ENCODE data around the gene KCND1.

KCND1 gene

DNA sequence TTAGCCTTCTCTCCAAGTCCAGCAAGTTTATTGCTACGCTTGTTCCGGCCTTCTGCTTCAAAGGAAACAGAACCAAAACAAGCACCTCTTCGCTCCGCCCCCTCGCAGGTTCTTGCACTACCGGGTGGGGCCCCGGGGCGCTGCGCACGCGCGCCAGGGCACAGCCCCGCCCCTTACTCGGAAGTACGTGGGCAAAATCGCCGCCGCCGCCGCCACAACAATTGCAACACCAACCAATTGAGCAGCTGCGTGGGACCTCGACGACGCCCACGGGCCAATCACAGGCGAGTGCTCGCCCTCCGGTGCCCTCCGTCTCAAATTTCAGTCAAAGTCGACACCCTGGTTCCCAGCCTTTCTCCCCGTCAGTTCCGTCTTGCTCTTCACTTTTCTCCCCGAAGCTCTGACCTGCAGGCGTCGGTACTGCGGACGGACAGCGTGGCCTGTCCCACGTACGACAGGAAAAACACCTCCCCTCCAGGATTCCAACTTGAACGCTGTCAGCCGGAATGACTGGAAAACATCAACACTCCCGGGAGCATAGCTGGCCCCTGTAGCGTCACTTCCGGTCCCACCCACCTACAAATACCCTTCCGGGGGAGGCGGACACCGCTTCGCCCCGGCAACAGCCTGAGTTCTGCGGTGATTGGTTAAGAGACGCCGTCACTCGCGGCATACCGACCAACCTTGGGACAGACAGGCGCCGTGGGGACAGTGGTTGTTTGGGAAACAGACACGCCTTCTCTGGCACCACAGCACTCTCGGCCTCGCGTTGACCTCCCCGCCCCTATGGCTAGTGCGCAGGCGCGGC lies 13.6 kb downstream of the KCND1 start:
- peak overlapping the region; percentile 86 for H3K9ac ChIP-seq (ENCODE audit: low read depth, low read length)
- H3K9me3 ChIP-seq (ENCODE audit: insufficient read depth, low read depth, low read length), result no peaks in the 10 kb centered on the region
- H3K4me3 ChIP-seq (ENCODE audit: low read length), result peak overlapping the region; percentile 89
- H3K27me3 ChIP-seq (ENCODE audit: insufficient read depth, low read length), result no peaks in the 10 kb centered on the region
- H3K27ac ChIP-seq (ENCODE audit: low read depth, low read length), result peak overlapping the region; percentile 99
- peaks cover 30% of the 10 kb centered on the region for H3K36me3 ChIP-seq (ENCODE audit: insufficient read depth, low read length)
- under 1% methylated on average over 61 of the region's 66 CpGs for whole genome bisulfite sequencing
- H3K4me1 ChIP-seq (ENCODE audit: insufficient read depth, low read length), result no peaks in the 10 kb centered on the region

DNA sequence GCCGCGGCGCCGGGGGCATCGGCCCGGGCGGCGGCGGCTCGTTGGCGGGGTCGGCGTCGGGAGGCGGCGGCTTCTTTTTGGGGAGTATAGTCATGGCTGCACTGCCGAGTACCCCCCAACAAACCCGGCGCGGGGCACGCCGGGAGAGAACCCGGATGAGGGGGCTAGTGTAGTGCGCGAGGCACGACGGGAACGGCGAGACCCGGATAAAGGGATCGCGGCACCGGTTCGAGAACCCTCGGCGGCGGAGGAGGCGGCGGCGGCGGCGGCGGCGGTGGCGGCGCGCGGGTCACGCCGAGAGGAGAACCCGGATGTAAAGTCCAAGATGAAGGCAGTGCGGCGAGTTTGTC lies 14.2 kb downstream of the KCND1 start, which contains the start of gene OTUD5:
Gene OTUD5, minus strand, starts transcription at position 131 of the 350 bp plus-strand sequence. Its CDS starts 37 bp downstream, at position 94.
- H3K9ac ChIP-seq (ENCODE audit: low read depth, low read length), result peak within 1 kb of the TSS; percentile 86
- H3K9me3 ChIP-seq (ENCODE audit: insufficient read depth, low read depth, low read length), result no peaks in the 10 kb centered on the region
- peak within 1 kb of the TSS; percentile 89 for H3K4me3 ChIP-seq (ENCODE audit: low read length)
- H3K4me1 ChIP-seq (ENCODE audit: insufficient read depth, low read length), result no peaks in the 10 kb centered on the region
- H3K27ac ChIP-seq (ENCODE audit: low read depth, low read length), result peak within 1 kb of the TSS; percentile 99
- under 1% methylated on average over 53 of the region's 53 CpGs for WGBS
- peaks cover 30% of the 10 kb centered on the region for H3K36me3 ChIP-seq (ENCODE audit: insufficient read depth, low read length)
- no peaks in the 10 kb centered on the region for H3K27me3 ChIP-seq (ENCODE audit: insufficient read depth, low read length)

DNA sequence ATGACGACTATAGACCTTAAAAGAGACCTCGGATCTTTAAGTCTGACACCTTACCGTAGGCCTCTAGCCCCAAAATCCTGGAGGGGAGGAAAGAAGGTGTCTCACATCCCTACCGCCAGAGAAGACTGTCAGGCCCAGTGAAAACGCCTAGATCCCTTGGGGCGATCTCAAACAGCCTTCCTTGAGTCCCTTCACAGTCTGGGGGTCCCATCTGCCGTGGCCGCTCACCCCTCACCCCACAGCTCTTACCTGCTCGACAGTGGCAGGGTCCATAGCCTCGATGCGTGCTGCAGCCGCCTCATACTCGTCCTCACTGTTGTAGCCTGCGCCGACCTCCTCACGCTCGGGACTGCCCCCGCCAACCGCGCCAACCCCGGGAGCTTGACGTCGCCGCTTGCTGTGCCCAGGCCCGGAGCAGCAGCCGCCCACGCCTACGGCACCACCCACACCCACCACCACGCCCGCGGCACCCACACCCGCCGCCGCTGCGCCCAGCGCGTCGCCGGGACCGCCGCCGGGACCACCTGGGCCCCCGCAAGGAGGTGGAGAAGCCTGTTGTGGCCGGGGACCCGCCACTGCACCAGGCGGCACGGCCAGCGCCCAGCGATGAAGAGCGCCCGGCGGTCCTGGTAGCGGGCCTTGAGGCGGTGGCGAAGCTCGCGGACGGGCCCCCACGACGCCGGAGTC lies 14.8 kb downstream of the KCND1 start:
- Histone ChIP-seq H3K9me3 (ENCODE audit: insufficient read depth, low read depth, low read length) (no peaks in the 10 kb centered on the region), H3K27ac (ENCODE audit: low read depth, low read length) (peak overlapping the region; percentile 99; the same call in 1 of the 2 replicates), H3K4me3 (ENCODE audit: low read length) (peak overlapping the region; percentile 89), H3K36me3 (ENCODE audit: insufficient read depth, low read length) (peaks cover 30% of the 10 kb centered on the region), H3K9ac (ENCODE audit: low read depth, low read length) (peak overlapping the region; percentile 86), H3K27me3 (ENCODE audit: insufficient read depth, low read length) (no peaks in the 10 kb centered on the region), H3K4me1 (ENCODE audit: insufficient read depth, low read length) (no peaks in the 10 kb centered on the region)
- 4% methylated on average over 54 of the region's 61 CpGs for WGBS

DNA sequence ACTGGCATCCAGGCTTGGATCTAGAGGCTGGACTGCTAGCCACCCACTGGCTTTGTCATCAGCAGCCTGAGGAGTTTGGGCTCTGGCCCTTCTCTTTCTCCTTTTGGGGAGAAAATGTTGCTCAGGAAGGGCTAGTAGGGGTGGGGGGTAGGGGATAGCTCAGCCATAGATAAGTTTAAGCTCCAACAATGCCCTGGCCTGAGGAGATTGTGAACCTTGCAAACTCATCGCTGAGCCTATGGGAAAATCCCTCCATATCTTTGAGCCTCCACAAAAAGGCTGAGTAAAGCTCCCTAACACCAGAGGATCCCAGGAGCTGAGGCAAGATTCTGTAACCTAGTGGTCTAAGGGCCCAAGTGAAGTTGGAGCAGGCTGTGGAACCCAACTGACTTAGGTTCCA lies 23.1 kb downstream of the KCND1 start:
- Histone ChIP-seq H3K9ac (ENCODE audit: low read depth, low read length) (no peak overlapping the region), H3K4me3 (ENCODE audit: low read length) (no peak overlapping the region), H3K9me3 (ENCODE audit: insufficient read depth, low read depth, low read length) (no peaks in the 10 kb centered on the region), H3K4me1 (ENCODE audit: insufficient read depth, low read length) (no peaks in the 10 kb centered on the region), H3K27me3 (ENCODE audit: insufficient read depth, low read length) (no peaks in the 10 kb centered on the region), H3K27ac (ENCODE audit: low read depth, low read length) (no peak overlapping the region), H3K36me3 (ENCODE audit: insufficient read depth, low read length) (peaks cover 9% of the 10 kb centered on the region)
- 88% methylated on average over 1 of the region's 1 CpG for WGBS

DNA sequence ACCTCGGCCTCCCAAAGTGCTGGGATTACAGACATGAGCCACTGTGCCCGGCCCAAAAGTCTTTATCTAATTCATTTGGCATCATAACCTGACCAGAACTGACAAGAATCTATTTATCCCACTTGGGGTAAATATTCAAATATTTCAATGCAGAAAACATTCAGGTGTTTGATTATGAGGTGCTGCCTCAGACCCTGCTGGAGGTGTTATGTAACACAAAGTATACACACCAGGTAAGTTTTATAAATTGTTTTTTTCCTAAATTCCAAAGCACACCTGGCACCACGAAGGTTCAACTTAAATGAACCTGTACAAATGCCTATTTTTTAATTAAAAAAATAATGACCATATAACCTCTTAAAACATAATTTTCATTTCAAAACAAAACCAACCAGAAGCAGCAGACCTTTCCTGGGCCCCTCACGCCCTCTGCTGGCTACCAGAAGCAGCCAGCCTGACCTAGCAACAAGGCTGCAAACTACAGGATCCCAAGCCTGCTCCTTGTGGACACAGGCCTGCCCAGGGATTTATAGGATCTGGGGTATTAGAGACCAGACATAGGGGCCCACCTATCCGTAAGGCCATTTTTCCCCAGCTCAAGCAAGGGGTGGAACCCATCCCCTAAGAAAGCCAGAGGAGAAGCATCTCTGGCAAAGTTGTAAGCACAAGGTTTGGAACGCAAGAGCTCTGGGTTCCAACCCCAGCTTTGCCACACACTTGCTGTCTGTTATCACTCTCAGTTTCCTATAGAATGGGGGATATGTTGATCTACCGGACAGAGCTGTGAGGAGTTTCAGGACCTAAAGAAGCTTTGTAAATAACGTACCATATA lies 25.9 kb downstream of the KCND1 start:
- H3K27me3 ChIP-seq (ENCODE audit: insufficient read depth, low read length), result no peaks in the 10 kb centered on the region
- H3K9me3 ChIP-seq (ENCODE audit: insufficient read depth, low read depth, low read length), result no peaks in the 10 kb centered on the region
- WGBS, result 71% methylated on average over 7 of the region's 8 CpGs
- no peak overlapping the region for H3K4me3 ChIP-seq (ENCODE audit: low read length)
- peaks cover 15% of the 10 kb centered on the region for H3K36me3 ChIP-seq (ENCODE audit: insufficient read depth, low read length)
- no peaks in the 10 kb centered on the region for H3K4me1 ChIP-seq (ENCODE audit: insufficient read depth, low read length)
- no peak overlapping the region; the same call in 1 of the 2 replicates for H3K27ac ChIP-seq (ENCODE audit: low read depth, low read length)
- H3K9ac ChIP-seq (ENCODE audit: low read depth, low read length), result no peak overlapping the region

GRCh38 chrX:48942895-48943294 lies 28.7 kb downstream of the KCND1 start:
- Histone ChIP-seq H3K27ac (ENCODE audit: low read depth, low read length) (no peak overlapping the region), H3K4me3 (ENCODE audit: low read length) (no peak overlapping the region), H3K27me3 (ENCODE audit: insufficient read depth, low read length) (no peaks in the 10 kb centered on the region), H3K36me3 (ENCODE audit: insufficient read depth, low read length) (peaks cover 19% of the 10 kb centered on the region), H3K9ac (ENCODE audit: low read depth, low read length) (no peak overlapping the region), H3K4me1 (ENCODE audit: insufficient read depth, low read length) (no peaks in the 10 kb centered on the region), H3K9me3 (ENCODE audit: insufficient read depth, low read depth, low read length) (no peaks in the 10 kb centered on the region)
- WGBS, result 78% methylated on average over 2 of the region's 2 CpGs

DNA sequence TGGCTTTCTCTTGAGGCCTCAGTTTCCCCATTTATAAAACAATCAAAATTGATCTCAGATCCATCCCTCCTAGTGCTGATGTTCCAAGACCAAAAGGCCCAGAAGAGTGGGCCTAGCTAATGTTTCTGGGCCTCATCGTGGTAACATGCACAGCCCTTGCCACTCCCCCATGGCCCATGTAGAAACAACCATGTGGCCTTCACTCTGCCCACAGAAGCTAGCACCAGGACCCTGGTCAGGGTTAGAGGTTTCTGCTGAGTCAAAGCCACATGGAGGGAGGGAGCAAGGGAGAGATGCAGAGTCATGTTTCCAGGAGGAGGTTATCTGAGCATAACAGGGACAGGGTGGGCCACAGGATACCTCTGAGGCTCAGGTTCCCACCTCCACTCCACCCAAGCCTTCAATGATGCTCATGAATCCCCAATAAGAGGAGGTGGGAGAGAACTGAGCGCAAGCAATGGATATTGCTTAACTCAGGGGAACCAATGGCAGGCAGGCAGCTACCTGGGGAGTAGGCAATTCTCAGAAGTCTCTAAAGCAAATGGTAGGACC lies 31.2 kb downstream of the KCND1 start:
- H3K9me3 ChIP-seq (ENCODE audit: insufficient read depth, low read depth, low read length), result no peaks in the 10 kb centered on the region
- no peak overlapping the region for H3K9ac ChIP-seq (ENCODE audit: low read depth, low read length)
- H3K4me1 ChIP-seq (ENCODE audit: insufficient read depth, low read length), result peaks cover 14% of the 10 kb centered on the region; the same call in 1 of the 2 replicates
- 90% methylated on average over 2 of the region's 2 CpGs for WGBS
- peaks cover 21% of the 10 kb centered on the region for H3K36me3 ChIP-seq (ENCODE audit: insufficient read depth, low read length)
- H3K4me3 ChIP-seq (ENCODE audit: low read length), result no peak overlapping the region
- no peak overlapping the region for H3K27ac ChIP-seq (ENCODE audit: low read depth, low read length)
- H3K27me3 ChIP-seq (ENCODE audit: insufficient read depth, low read length), result no peaks in the 10 kb centered on the region

- H3K27me3 ChIP-seq (ENCODE audit: insufficient read depth, low read length), result no peaks in the 10 kb centered on the region
- WGBS, result 85% methylated on average over 2 of the region's 3 CpGs
- H3K27ac ChIP-seq (ENCODE audit: low read depth, low read length), result no peak overlapping the region
- H3K36me3 ChIP-seq (ENCODE audit: insufficient read depth, low read length), result peaks cover 28% of the 10 kb centered on the region
- no peak overlapping the region for H3K9ac ChIP-seq (ENCODE audit: low read depth, low read length)
- H3K4me3 ChIP-seq (ENCODE audit: low read length), result no peak overlapping the region
- H3K4me1 ChIP-seq (ENCODE audit: insufficient read depth, low read length), result peaks cover 14% of the 10 kb centered on the region; the same call in 1 of the 2 replicates
- H3K9me3 ChIP-seq (ENCODE audit: insufficient read depth, low read depth, low read length), result no peaks in the 10 kb centered on the region
Measured at GRCh38 chrX:48939524-48940228, 32.0 kb downstream of the KCND1 start.

GRCh38 chrX:48938721-48939425 lies 32.8 kb downstream of the KCND1 start:
- Histone ChIP-seq H3K9ac (ENCODE audit: low read depth, low read length) (no peak overlapping the region), H3K27me3 (ENCODE audit: insufficient read depth, low read length) (no peaks in the 10 kb centered on the region), H3K9me3 (ENCODE audit: insufficient read depth, low read depth, low read length) (no peaks in the 10 kb centered on the region), H3K4me3 (ENCODE audit: low read length) (no peak overlapping the region), H3K27ac (ENCODE audit: low read depth, low read length) (no peak overlapping the region), H3K36me3 (ENCODE audit: insufficient read depth, low read length) (peaks cover 35% of the 10 kb centered on the region), H3K4me1 (ENCODE audit: insufficient read depth, low read length) (peaks cover 14% of the 10 kb centered on the region; the same call in 1 of the 2 replicates)
- WGBS, result 77% methylated on average over 1 of the region's 1 CpG
